Activated T-helper 1 cell treated with Interleukin-2 at 50 U/mL for 16 hours (primary cell): ENCODE measurements around the gene SIRPB2.
"Not testable (repeated sequence)": the region's sequence is repeated elsewhere in the genome, so short reads cannot be mapped to it uniquely, and the experiment has no call there.

ENCODE experiments used
- DNase-seq: peaks from one replicate; pipeline ENCODE4 v3.0.0-alpha.2; 2020; ENCODE audit warnings: low read depth

The SIRPB2 gene

DNA sequence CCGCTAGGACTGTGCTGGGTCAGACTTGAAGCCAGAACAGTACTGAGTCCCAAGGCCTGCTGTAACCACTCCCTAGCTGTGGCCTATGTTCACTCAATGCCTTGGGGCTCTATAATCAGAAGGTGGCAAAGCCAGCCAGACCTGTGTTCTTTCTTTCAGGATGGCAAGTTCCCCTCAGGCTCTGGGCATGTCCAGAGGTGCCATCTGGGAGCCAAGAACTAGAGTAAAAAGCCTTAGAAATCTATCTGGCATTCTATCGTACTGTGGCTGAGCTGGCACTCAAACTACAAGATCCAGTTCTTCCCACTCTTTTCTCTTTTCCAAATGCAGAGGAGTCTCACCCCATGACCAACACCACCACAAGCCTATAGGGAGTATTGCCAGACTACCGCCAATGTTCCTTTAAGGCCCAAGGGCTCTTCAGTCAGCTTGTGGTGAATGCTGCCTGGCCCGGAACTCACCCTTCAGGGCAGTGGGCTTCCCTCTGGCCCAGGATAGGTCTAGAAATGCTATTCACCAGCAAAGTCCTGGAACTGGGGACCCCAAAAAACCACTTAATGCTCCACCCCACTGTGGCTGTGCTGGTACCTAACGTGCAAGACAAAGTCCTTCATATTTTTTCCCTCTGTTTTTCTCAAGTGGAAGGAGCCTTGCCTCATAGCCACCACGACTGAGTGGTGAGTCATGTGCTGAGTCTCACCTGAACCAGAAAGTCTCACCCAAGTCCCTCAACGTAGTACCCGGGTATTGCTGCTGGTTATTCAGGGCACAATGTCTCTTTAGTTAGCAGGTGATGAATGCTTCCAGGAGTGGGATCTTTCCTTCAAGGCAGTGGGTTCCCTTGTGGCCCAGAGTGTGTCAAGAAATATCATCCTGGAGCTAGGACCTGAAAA, 8.6 kb upstream of the SIRPB2 start:
- DNase-seq, result no peak

DNA sequence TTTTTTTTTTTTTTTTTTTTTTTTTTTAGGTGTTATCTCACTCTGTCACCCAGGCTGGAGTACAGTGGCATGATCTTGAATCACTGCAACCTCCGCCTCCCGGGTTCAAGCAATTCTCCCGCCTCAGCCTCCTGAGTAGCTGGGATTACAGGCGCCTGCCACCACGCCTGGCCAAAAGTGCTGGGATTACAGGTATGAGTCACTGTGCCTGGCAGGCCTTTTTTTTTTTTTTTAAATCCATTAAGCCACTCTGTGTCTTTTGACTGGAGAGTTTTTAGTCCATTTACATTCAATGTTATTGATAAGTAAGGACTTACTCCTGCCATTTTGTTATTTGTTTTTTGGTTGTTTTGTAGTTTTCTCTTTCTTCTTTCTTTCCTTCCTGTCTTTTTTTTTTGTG, 6.2 kb upstream of the SIRPB2 start:
- DNase-seq, result not testable (repeated sequence)

DNA sequence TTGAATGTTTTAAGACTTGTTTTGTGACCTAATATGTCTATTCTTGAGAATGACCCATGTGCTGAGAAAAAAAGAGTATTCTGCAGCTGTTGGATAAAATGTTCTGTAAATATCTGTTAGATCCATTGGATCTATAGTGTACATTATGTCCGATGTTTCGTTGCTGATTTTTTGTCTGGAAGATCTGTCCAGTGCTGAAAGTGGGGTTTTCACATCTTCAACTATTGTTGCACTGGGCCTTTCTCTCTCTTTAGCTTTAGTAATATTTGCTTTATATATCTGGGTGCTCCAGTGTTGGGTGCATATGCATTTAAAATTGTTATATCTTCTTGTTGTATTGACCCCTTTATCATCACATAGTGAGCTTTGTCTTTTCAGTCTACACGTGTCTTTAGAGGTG, 5.7 kb upstream of the SIRPB2 start:
- no peak for DNase-seq

DNA sequence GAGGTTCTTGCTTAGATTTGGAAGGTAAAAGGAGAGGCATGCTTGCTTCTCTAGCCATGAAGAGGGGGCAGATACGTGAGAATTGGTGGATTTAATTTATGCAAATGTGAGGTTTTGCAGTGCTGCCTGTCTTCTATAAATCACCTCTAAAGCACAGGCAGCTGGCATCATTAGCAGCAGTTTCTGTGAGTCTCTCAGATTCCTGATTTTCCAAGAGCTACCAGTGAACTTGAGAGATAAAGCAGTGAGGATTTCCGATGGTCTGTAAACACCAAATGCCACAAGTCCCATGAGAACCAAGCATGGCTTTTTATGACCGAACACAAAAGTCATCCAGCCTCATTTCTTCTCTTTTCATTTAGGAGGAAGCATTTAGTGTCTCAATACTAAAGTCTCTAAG, 3.2 kb upstream of the SIRPB2 start:
- DNase-seq, result no peak

DNA sequence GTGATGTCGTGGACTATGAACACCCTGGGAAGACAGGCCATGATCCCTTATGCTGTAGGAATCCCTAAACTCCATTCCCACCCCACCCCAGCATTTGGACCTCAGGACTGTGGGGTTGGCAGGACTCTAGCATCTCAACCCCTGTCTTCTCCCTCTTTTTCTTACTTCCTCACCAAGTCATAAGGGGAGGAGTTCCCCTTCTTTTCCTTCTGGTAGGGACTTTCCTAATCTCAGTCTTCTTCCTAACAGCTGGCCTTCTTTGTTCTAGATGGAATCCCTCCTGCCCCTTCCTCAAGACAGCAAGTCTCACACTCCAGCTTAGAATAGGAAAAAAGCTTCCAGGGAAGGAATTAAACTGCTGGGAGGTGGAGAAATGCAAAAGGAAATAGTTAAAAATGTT, 2.3 kb upstream of the SIRPB2 start:
- DNase-seq, result no peak

DNA sequence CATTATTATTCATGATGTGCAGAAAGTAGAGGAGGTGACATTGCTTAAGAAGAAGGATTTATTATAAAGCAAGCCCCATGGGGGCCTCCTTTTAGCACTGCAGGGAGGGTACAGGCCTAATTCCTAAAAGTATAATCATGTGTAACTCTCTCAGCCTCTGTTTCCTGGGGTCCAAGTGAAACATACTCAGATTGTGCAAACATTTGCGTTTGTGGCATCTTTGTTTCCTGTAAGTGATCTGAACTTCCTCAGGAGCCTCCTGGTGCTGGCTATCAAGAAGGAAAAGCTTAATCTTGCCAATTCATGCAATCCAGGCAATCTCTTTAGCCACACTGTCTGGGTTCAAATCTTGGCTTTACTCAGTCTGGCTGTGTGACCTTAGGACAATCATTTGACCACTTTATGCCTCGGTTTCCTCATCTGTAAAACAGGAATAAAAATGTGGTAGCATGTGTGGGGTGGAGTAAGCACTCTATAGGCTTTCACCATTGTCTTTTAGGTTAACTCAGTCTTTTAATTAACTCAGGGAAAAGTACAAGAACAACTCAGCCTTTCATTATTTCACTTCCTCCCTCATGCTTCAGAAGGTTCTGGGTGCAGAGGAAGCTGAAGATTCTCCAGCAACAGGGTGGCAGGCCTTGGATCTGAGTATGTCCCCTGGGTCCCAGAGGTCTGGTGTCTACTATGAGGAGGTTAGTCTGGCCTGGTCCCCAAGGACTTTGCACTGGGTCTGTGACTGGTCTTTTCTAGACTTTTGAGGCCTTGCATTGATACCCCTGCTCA, 831 bp upstream of the SIRPB2 start:
- no peak for DNase-seq

DNA sequence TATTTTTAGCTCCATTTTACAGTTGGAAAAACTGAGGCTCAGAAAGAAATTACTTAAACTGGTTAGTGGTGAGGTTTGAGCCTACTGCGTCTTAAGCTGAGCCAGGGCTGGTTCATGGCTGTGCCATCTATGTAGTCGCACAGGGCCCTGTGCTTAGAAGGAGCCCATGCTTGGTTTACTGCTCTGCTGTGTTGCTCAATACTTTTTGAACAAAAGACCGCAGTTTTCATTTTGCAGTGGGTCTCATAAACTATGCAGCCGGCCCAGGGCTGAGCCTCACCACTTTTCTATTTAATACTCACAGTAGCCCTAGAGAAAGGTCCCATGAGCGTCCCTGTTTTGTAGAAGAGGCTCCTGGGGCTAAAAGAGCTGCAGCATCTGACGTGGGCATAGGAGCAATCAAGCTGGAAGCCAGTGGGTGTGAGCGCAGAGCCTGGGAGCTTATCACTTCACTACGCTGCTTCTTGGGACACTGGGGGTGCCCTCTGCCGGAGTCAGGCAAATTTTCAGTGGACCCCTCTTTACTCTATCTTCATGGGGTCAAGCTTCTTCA, 501 bp downstream of the SIRPB2 start:
- DNase-seq, result no peak

DNA sequence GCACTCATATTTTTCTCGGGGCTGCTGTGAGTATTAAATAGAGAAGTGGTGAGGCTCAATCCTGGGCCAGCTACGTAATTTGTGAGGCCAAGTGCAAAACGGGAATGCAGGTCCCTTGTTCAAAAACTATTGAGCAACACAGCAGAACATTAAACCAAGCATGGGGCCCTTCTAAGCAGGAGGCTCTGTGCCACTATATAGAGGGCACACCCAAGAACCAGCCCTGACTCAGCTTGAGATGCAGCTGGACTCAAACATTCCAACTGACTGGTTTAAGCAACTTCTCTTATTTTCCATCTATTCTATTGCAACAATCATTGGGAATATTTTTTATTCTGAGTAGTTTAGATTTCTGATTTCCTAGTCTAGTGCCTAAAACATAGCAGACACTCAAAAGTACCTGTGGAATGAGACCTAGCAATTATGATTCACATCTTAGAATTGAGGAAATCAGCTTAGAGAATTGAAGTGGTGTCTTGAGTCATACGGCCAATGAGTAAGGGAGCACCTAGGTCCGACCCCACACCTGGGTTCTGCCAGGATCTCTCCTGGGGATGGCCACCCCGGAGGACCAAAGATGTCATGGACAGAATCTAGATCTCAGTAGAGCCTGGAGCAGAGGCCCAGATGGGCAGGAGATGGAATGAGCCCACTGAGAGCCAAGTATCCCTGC, 1.3 kb downstream of the SIRPB2 start:
- no peak for DNase-seq

DNA sequence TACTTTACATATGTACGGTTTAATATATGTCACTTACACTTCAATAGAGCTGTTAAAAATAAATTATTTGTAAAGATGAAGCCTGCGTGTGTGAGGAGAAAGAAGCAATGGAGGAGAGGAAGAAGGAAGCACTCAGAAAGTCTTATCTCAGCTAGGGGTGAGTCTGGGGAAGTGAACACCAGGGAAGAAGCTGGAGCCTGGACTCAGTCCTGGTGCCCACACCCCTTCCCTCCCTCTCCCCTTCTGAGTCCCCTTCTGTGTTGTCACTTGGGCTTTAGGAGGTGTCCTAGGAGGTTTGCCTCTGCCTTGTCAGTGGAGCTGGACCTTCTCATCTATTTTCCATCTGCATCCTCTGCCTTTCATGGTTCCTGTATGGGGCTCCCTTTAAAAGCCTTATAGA, 1.9 kb downstream of the SIRPB2 start:
- DNase-seq, result no peak

DNA sequence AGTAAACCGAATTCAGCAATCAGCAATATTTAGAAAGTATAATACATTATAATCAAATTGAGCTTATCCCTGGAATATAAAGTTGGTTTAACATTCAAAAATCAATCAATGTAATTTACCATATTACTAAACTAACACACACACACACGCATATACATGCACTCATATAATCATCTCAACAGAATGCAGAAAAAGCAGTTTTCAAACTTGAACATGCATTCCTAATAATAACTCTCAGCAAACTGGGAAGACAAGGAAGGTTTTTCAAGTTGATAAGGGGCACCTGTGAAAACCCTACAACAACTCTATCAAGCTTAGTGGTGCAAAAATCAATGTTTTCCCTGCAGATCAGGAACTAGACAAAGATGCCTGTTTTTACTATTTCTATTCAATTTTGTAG, 4.7 kb downstream of the SIRPB2 start:
- DNase-seq, result no peak

DNA sequence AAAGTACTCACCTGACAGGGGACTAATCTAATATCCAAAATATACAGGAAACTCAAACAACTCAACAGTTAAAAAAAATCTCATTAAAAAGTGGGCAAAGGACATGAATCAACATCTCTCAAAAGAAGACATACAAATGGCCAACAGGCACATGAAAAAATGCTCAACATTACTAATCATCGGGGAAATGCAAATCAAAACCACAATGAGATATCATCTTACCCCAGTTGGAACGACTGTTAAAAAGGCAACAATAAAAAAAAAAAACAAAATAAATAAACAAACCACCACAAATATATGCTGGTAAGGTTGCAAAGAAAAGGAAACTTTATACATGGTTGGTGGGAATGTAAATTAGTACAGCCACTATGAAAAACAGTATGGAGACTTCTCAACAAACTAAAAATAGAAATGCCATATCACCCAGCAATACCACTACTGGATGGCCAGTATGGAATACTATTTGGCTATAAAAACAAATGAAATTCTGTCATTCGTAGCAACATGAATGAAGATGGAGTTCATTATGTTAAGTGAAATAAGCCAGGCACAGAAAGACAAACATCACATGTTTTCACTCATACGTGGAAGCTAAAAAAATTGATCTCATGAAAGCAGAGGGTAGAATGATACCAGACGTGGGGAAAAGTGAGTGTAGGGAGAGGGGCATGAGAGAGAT, 6.6 kb downstream of the SIRPB2 start:
- no peak for DNase-seq

DNA sequence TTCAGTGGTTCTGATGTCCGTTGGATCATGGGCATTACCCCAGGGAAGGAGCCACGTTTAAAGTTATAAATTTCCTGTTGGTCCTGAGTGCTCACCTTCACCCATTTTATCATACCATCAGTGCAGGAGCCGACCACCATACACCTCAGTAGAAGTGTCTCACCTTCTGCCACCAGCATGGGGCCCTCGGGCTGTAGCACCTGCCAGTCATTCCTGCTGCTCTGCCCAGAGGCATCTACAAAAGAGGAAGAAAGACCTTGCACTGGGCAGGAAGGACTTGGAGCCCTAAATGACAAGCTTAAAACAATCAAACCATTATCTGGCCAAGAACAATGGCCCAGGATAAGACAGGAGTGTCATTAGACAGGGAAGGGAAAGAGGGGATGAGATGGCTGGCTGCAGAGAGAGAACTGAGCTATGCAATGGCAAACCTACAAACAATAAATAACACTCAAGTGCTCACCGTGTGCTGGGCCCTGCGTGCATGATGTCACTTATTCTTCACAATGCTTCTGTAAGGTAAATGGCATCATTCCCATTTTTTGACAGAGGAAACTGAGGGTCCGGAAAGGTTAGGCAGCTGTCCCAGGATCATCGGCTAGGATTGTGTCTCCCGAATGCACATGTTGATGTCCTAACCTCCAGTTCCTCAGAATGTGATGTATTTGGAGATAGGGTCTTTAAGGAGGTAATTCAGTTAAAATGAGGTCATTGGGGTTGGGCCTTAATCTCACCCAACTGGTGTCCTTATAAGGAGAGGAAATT, 11.2 kb downstream of the SIRPB2 start:
- no peak for DNase-seq

DNA sequence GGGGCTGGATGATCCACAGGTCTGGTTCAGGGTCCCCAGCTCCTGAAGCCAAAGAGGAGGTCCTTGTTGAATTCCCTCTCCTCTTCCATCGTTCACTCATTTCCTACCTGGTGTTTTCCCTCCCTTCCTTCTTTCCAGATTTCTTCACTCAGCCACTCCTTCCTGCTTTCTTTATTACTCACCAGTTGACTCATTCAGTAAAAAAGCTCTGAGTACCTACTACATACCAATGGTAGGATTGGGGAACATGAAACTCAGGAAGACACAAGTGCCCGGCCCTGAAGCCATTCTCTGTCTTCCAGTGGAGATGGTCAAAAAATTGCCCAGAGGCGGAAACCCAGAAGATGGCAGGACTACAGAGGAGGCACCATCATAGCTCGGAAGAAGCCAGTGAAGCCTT, 12.7 kb downstream of the SIRPB2 start:
- no peak for DNase-seq

DNA sequence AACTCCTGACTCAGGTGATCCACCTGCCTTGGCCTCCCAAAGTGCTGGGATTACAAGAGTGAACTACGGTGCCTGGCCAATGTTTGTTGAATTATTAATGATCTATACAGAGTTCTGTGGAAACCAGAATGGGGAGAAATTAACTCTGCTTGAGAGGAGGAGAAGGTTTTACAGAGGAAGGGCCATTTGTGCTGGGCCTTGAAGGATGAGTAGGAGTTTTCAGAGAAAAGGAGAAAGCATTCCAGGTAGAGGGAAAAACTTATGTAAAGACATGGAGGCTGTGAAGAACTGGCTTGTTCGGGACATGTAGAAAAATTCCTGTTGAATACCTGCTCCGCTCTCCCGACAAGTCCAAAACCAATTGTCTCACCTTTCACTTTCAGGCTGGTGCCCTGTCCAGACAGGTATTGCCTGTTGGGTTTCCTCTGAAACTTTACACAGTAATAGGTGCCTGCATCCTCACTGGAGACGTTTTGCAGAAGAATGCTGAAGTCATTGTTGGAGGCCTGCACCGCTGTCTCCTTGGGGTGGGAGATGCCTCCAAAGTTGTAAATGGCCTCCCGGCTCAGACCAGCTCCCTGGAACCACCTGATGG, 13.2 kb downstream of the SIRPB2 start:
- no peak for DNase-seq

DNA sequence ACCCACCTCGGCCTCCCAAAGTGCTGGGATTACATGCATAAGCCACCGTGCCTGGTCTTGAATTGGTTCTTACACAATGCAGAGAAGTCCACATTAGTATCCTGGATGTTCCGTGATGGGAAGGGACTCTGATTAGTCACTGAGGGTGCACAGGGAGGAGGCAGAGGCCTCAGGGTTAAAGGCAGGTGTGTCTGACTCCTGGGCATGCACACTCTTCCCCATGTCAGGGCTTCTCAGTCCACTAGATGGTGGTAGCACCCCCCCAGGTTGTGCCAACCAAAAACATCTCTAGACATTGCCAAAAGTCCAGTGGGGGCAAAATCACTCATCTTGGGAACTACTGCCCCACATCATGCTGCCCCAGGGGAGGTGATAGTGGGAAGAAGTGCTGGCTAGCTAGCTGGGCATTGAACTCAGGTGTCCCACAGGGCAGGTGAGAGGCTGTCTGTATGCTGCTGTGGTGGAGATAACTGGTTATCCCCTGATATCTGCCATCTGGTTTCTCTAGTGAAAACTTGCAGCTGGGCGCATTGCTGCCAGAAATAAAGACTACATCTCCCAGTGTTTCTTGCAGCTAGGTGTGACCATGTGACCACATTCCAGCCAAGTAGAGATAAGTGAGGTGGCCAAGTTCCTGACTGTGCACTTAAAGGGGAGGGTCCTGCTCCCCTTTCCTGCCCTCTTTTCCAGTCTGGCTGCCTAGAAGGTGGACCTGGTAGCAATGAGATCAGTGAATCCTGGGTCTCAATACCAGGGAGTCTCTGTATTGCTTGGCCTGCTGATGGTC, 16.2 kb downstream of the SIRPB2 start:
- no peak for DNase-seq

DNA sequence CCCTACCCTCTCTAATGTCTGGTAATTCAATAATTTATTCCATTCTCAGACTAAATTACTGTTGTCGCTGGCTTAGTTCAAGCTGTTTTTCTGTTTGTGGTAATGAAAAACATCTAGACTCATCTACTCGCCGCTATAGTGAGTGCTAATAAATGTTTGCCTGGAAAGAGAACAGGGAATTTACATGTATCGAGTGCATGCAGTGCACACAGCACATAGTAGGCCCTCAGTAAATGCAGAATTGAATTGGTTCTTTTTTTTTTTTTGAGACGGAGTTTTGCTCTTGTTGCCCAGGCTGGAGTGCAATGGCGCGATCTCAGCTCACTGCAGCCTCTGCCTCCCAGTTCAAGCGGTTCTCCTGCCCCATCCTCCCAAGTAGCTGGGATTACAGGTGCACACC, 16.9 kb downstream of the SIRPB2 start:
- no peak for DNase-seq

DNA sequence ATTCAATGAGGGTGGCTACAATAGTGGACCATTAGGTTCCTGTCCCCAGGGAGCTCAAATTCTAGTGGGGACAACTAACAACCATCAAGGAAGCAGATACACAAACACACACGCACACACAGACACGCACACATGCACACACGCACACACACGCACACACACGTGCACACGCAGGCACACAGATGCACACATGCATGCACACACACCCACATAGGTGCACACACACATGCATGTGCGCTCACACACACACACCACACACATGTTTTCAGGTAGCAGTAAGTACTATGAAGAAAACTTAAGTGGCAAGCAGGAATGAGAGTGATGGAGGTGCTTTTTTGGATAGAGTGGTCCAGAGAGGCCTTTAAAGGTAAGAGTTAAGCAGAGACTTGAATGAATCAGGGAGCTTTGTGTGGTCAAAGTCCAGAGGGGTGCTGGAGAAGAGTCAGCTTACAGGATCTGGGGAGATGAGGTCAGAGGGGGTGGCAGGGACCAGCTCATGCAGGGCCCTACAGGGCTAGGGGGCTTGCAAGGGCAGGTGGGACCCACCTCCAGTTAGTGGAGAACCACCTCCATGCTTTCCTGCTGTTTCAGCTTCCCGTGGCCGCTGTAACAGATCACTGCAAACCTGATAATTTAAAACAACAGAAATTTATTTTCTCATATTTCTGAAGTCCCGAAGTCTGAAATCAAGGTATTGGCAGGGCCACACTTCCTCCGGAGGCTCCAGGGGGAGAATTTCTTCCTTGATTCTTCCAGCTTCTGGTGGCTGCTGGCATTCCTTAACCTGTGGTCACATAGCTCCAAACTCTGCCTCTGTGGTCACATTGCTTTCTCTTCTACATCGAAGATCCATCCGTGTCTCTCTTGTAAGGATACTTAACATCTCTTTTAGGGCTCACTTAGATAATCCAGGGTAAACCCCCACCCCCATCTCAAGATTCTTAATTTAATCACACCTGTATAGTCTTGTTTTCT, 17.7 kb downstream of the SIRPB2 start:
- no peak for DNase-seq

DNA sequence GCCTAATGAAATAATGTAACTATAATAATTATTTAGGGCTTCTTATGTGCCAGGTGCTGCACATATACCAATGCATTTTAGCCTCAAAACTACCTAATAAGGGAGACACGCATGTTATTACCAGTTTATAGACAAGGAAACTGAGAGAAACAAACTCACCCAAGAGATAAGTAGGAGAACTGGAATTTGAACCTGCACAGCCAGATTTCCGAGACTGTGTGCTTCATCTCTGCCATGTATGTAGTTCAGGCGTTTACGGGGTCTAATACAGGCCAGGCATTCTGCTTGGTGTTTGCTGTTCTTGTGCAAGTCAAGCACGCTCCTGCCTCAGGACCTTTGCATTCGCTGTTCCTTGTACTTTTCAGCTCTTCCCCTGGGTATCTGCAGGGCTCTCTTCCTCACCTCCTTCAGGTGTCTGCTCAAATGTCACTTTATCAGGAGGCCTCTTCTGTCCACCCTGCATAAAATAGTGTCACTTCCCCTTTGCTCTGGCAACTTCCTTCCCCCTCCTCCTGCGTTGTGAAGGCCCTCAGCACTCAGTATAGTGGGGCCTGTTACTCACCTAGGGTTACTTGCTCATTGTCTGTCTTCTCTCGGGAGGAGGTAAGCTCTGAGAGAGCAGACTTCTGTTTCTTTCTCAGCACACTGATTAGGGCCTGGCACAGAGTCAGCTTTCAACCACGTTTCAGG, 18.5 kb downstream of the SIRPB2 start:
- no peak for DNase-seq
